Middle frontal gyrus (tissue), 1 donor: ENCODE data around the gene FHAD1.
A peak's percentile ranks its signal among the peaks of the same experiment; 100 is the strongest.

Experiments used
- DNase-seq: peaks from one replicate; pipeline ENCODE4 v3.0.0-alpha.2; 2015; ENCODE audit warnings: low spot score; ENCODE audit errors: extremely low spot score

FHAD1 gene

GRCh38 chr1:15325375-15326085 is 78.5 kb downstream of the FHAD1 start:
- no peak for DNase-seq

- DNase-seq = no peak
Observed at GRCh38 chr1:15326691-15327588, 79.9 kb downstream of the FHAD1 start.

DNA sequence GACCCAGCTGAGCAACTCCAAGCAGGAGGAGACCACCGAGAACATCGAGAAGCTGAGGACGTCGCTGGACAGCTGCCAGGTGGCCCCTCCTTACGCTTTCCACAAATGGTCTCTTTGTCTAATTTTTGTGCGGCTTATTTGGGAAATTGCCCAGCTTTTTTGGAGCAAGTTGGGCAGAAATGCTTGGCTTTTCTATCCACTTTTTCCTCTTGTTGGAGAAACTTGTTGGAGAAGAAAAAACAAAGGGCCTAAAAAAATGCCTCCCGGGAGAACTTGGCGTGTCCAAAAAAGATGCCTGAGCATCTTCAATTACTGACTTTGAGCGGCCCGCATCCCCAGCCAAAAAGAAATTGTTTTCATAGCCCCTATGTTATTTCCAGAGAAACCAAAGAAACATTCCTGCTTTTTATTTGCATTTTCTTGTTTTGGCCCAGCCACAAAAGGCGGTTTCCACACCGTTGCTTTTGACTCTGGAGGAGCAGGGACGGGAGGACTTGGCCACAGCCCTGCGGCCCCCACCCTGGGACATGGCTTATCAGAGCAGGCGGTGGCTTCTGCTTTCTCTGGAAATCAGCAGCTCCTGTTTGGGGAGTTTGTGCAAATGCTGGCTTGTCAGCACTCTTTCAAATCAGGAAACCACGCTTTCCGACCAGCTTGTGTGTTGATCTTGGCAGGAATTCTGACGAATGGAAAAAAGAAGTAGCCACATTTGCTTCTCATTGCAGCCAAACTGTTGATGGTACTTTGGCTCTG is 81.5 kb downstream of the FHAD1 start:
- DNase-seq = peak; percentile 68

DNA sequence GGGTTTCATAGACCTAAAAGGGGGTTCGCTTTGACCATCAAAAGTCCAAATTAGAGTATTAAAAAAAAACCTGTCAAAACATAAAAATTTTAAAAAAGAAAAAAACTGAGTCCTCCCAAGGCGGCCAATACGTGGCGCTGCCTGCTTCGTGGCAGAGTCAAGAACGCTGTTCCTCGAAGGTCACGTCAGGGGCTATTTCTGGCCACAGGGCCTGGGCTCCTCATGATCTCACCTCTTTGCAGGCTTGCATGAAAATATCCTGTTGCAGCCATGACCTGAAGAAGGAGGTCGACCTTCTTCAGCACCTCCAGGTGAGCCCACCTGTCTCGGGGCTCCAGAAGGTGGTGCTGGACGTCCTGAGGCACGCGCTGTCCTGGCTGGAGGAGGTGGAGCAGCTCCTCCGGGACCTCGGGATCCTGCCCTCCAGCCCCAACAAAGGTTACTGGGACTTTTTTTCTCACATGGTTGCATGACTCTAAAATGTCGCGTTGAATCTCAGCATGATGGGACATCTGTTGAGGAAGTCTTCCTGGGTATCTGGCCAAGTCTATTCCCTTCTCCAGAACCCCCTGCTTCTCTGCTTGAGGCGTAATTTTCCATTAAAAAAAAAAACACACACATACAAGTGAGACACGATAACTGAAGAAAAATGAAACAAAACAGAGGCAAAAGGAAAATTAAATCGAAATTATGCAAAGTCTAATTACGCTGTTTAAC is 82.2 kb downstream of the FHAD1 start:
- no peak for DNase-seq

DNA sequence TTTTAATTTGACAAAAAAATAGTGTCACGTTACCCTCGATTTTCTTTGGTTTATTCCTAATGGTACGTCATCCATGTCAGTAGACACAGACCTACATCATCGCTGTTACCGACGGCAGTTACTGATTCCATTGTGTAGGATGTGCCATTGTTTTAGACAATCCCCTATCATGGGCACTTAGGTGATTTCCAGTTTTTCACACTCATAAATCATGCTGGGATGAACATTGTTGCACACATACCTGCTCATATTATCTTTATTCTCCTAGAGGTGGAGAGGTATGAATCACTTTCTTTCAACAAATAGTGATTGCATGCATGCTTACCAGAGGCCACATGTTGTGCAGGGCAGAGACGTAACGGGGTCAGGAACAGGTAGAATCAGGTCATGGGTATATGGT is 83.0 kb downstream of the FHAD1 start:
- DNase-seq = no peak

DNA sequence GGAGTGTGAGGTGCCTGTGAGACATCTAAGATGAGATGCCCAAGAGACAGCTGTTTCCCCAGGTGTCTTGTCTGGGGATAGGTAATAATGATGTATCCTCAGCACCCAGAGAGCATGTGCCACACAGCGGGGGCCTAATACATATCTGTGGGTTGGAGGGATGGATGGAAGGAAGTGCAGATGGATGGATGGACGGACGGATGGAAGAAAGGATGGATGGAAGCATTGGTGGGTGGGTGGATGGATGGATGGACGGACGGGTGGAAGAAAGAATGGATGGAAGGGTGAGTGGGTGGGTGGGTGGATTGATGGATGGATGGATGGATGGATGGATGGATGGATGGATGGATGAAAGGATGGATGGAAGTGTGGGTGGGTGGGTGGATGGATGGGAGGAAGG is 84.2 kb downstream of the FHAD1 start:
- no peak for DNase-seq

DNA sequence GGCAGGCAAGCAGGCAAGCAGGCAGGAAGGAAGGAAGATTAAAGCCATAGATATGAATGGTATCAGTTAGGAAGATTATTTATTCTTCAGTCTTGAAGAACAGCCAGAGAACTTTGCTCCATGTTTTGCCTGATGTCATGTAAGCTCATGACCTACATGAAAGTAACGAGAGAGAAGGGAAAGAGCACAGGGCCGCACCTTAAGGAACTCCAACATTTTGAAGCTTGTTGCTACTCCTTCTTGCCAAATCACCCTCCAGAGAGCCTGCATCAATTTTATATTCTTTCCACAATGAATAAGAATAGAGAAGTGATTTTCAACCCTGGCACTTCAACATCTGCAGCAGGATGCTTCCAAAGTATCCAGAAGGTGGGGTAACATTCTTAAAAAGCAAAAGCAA is 84.7 kb downstream of the FHAD1 start:
- DNase-seq = no peak

DNA sequence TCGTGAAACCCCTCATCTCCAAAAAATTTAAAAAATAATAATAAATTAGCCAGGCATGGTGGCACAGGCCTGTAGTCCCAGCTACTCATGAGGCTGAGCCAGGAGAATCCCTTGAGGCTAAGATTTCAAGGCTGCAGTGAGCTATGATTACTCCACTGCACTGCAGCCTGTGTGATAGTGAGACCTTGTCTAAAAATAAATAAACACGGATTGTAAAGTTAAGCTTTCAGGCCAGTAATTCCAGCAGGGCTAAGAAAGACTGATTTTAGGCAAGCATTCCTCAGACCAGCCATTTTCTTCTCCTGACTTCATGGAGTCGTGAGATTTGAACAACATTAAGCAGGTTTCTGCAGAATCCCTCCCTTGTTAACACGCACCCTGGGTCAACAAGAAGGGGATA is 85.5 kb downstream of the FHAD1 start:
- DNase-seq = no peak

DNA sequence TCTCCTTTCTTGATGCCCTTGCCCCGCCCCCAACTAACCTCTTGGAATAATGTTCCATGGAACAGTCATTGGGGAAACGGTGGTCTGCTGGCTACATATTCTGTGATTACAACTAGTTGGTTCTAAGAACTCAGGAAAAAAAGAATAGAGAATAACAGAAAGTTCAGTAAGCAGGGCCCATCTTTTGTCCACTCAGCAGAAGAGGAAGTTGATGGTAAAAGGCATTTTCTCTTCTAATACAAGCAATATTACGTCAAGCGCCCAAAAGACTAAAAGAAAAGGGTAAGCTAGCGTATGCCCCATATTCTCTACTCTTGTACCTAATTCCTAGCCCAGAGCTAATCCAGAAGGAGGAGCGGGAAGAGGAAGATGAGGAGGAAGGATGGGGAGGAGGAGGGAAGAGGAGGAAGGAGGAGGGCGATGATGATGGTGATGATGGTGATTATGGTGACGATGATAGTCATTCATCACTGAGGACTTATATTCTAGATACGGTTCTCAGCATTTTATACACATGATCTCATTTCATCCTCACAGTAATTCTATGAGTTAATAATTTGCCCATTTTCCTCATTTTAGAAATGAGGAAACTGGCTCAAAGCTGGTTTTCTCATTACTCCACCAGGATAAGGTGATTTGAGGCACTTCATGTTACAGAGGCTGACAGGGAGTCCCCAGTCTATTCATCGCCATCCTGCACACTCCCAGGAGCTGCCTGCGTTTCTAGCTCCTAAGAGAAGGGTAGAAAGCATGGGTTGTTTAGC is 86.1 kb downstream of the FHAD1 start:
- DNase-seq = no peak

DNA sequence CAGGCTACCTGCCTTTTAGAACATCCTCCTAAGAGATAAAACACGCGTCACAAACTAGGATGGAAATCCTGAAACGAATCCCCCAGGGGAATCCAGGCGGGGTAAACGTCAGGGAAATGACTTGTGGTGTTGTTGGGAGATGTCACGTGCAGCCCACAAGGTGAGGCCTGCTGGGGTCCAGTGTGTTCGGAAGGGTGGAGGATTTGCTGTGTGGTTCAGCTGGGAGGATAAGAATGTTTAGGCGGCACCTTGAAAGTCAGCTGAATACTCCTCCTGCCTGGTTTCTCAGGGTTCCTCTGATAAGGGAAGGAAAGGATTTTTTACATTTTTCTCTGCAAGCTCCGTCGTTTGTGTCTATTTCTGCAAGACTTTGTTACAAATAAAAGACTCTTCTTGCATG is 88.0 kb downstream of the FHAD1 start:
- DNase-seq = no peak

- DNase-seq = no peak
Observed at GRCh38 chr1:15336866-15337265, 89.8 kb downstream of the FHAD1 start.

DNA sequence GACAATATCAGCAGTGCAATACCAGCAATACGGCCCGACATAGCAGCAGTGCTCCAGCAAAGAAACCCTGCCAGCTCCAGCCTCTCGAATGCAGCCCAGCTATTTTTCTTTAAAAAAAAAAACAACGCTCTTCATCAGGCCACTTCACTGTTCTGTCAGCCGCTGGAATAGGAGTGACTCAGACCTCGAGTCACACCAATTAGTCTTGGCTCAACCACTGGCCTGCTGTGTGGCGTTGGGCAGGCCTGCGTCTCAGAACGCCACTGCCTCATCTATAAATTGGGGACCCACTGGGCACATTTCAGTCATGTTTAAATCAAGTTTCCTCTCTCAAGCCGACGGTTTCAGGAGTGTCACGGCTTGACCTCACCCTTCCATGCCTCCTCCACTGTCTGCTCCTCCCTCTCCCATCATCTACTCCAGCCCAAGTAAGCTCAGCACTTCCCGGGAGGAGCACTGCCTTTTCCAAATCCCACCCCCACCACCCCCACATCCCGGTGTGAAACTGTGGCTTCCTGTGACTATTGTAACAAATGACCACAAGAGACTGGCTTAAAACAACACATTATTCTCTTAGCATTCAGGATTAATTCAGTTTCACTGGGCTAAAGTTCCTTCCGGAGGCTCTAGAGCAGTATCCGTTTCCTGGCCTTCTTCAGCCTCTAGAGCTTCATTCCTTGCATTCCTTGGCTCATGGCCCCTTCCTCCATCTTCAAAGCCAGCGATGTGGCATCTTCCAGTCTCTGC is 90.8 kb downstream of the FHAD1 start:
- DNase-seq = no peak

GRCh38 chr1:15339570-15339969 is 92.5 kb downstream of the FHAD1 start:
- DNase-seq = no peak

GRCh38 chr1:15341228-15341627 is 94.2 kb downstream of the FHAD1 start:
- DNase-seq = no peak

- peak; percentile 22 for DNase-seq
Observed at GRCh38 chr1:15341634-15342407, 94.8 kb downstream of the FHAD1 start.

DNA sequence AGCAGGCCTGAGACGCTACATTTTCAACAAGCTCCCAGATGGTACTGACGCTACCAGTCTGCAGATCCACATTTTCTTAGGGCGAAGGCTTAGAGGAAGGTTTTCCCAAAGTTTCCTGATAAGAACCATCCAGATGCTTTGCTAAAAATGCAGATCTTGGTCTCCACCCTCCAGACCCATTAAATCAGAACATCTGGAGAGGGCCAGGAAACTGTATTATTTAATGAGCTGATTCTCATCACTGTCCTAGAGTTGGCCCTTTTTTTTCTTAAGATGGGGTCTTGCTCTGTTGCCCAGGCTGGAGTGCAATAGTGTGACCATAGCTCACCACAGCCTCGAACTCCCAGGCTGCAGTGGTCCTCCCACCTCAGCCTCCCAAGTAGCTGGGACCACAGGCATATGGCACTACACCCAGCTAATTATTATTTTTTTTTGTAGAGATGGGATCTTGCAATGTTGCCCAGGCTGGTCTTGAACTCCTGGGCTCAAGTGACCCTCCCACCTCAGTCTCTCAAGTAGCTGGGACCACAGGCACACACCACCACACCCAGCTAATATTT is 95.5 kb downstream of the FHAD1 start:
- no peak for DNase-seq

DNA sequence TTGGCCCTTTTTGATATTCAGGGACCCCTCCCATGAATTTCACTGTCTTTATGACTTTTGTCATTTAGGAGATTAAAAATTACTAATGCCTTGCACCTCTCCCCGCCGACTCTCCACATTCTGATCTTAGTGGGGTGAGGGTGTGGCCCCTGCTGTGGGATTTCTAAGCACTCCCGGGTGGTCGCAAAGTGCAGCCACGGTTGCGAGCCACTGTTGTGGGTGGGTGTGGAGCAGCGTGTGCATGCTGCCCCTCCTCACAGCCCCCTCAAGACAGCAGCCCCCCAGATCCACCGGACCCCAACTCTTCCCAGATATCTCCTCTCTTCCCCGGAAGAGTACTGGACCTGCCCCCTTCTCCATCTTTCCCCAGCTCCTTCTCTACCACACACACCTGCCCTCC is 96.1 kb downstream of the FHAD1 start:
- DNase-seq = no peak

DNA sequence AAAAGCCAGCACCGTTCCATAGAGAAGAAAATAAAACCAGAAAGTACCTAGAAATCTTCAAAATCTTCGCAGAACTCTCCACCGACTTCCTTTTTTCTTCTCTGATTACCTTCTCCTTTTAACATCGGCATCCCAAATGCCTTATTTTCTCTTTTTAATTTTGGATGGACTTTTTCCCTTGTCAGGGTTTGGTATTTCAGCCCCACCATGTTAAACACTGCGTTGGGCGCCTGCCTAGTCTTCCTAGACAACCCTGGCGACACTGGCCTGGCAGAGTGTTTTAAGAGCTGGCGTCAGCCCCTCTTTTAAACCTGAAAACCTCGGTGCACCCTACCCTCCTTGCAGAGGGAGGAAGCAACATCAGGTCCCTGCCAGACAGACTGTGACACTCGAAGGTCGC is 96.7 kb downstream of the FHAD1 start:
- DNase-seq = no peak

DNA sequence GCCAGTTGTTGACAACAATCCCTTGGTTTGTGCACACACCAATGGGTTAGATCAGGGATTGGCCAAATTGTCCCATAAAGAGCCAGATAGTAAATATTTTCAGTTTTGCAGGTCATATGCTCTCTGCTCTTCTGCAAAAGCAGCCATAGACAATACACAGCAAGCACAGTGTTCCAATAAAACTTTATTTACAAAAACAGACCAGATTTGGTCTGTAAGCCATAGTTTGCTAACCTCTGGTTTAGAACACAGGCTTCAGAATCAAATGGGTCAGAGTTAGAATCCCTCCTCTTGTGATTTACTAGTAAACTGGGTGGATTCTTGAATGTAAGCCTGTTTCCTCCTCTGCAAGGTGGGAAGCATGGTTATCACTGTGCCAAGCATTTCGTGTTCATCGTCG is 97.4 kb downstream of the FHAD1 start:
- DNase-seq = no peak
